Adrenal gland (tissue), 12 donors: ENCODE measurements around the gene APOBEC2. TPM values are rescaled to one million over a fixed set of nuclear protein-coding genes. Genes with fewer than 3 reads are reported as not detected.

Experiments used
- DNase-seq, 7 donors: peaks; one replicate each; pipeline ENCODE4 v3.0.0-alpha.2; 2019 to 2020
- H3K27ac ChIP-seq, 5 donors: fragments of 200-600 bp; sonication (generic) in 4 of 5; 1 replicate in 3 of 5; 2 replicates in 2 of 5; pipeline versions ENCODE4 v1.5.1 to v1.8.0; 2016 to 2020; ENCODE audit warnings: mild to moderate bottlenecking in 1 of 5
- H3K27me3 ChIP-seq: fragments of 200-600 bp; 2 replicates; pipeline ENCODE4 v1.8.0; 2021
- H3K36me3 ChIP-seq, 2 donors: fragments of 200-600 bp; replicated peaks in 1 of 2; 1 replicate in 1 of 2; 2 replicates in 1 of 2; pipeline versions ENCODE4 v1.5.1 to v1.8.0; 2018 to 2022
- H3K4me1 ChIP-seq, 2 donors: fragments of 200-600 bp; replicated peaks in 1 of 2; 1 replicate in 1 of 2; 2 replicates in 1 of 2; pipeline versions ENCODE4 v1.5.1 to v1.8.0; 2018 to 2021
- H3K4me3 ChIP-seq, 4 donors: fragments of 200-600 bp; sonication (generic) in 3 of 4; one replicate each; pipeline ENCODE4 v1.5.1; 2016 to 2018
- H3K9me3 ChIP-seq, 3 donors: fragments of 200-600 bp; sonication (generic) in 1 of 3; replicated peaks in 1 of 3; 1 replicate in 2 of 3; 2 replicates in 1 of 3; pipeline versions ENCODE4 v1.5.1 to v1.8.0; 2016 to 2021
- CTCF ChIP-seq, 6 experiments: fragments of 450-650 bp in 4 of 6; fragments of 200-600 bp in 2 of 6; sonication (generic) in 1 of 6; IDR thresholded peaks; 1 replicate in 5 of 6; 2 replicates in 1 of 6; pipeline versions ENCODE4 v1.5.1 to v1.8.0; 2016 to 2021; ENCODE audit warnings: antibody characterized with exemption in 6 of 6, mild to moderate bottlenecking in 2 of 6, moderate library complexity in 1 of 6
- POLR2A ChIP-seq, 2 donors: fragments of 450-650 bp; IDR thresholded peaks; one replicate each; pipeline ENCODE4 v1.6.1; 2017; ENCODE audit warnings: antibody characterized with exemption in 2 of 2, mild to moderate bottlenecking in 2 of 2, moderate library complexity in 1 of 2
- WGBS, 4 donors: extraction: QIAGEN DNeasy Blood & Tissue Kit in 2 of 4; methylation state at CpG; one replicate each; pipeline versions ENCODE4 v1.1.5 to v1.1.7; 2013 to 2017; 5-methylcytosine and 5-hydroxymethylcytosine counted together
- intact Hi-C, 2 donors: fragments of 100-400 bp; cut with DNase I; formaldehyde crosslinking; loops; one replicate each; pipeline versions ENCODE4 v1.14.1 to v1.15.0; 2022 to 2023
- polyA plus RNA-seq, 3 donors: library from polyadenylated mRNA; stranded (reverse); fragments of 200-250 nt in 2 of 3; fragments of 350-450 nt in 1 of 3; fragmentation: Illumina TruSeq in 1 of 3; extraction: RNeasy Lipid Tissue Mini Kit (QIAGEN cat#74804) in 1 of 3; gene quantifications; one replicate each; pipeline ENCODE4 v1.2.3, GENCODE V29; 2013 to 2014
- total RNA-seq, 9 donors: library from RNA; depleted of rRNA in 4 of 9; stranded (reverse); fragments of >200 nt in 4 of 9; fragments of 120-200 nt in 1 of 9; fragmentation: NEBNext Ultra II Directional in 1 of 9; extraction: Animal tissue kit (Norgen Biotek cat#: 25700) in 1 of 9; gene quantifications; one replicate each; pipeline versions ENCODE4 v1.1.0 to v1.2.4, GENCODE V29; 2013 to 2023
- donor health status: healthy with polysubstance abuse.
- donor health status: Bipolar disorder and iron deficiency.
- donor health status: DM: yes; HTN: yes; CAD: no.
- donor health status: DM: no; HTN: no; CAD: no.
- donor health status: DM: no; HTN: no; CAD: no.
- donor health status: DM: yes; HTN: yes; CAD: no.

APOBEC2 gene
- total and polyA plus RNA-seq, 12 donors = 0.28 to 3.7 (median 1.0) TPM; not detected in 3

GRCh38 chr6:41065550-41066026 lies 12.6 kb downstream of the APOBEC2 start:
- Histone ChIP-seq H3K4me1 (peaks cover 1 to 4% of the 10 kb centered on the region in 2 donors), H3K4me3 (no peak overlapping the region), H3K9me3 (no peaks in the 10 kb centered on the region), H3K36me3 (peaks cover 0 to 21% of the 10 kb centered on the region in 2 donors), H3K27me3 (no peaks in the 10 kb centered on the region), H3K27ac (no peak overlapping the region)
- DNase-seq = no peak
- intact Hi-C loops = loop anchor here in 1 of 2 donors (5.0 kb wide), 1 partner anchor 58 kb away; no protein-coding TSS in a partner anchor
- TF ChIP-seq CTCF (IDR thresholded peaks at IDR 0.05) = no peak
- TF ChIP-seq POLR2A (IDR thresholded peaks at IDR 0.05) = no peak
- WGBS, 4 donors = 90 to 100% (median 93%) methylated on average over 2 of the region's 2 CpGs

DNA sequence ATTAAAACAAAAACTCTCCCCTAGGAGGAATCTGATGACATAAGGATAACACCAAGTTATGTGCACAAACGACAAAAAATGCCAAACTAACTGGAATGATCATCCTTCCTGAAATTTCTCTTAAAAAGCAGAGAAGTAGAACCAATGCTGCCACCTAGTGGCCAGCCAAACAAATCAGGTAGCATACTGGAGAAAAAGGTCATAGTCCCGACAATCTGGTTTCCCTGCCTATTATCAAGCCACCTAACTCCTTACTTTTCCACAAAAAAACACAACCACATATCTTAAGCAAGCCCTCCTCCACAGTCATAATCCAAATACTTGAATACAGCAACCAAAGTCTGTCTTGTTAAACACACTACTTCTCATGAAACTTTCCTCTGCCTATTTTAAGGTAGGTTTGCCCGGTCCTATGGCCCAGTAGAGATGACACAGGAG lies 13.9 kb downstream of the APOBEC2 start:
- peaks cover 8 to 11% of the 10 kb centered on the region in 2 donors for H3K4me1 ChIP-seq
- DNase-seq = peak; percentile 67 to 93 (median 85)
- no peaks in the 10 kb centered on the region for H3K9me3 ChIP-seq
- intact Hi-C loops = loop anchor here in 1 of 2 donors (5.0 kb wide), 1 partner anchor 60 kb away; no protein-coding TSS in a partner anchor
- H3K4me3 ChIP-seq = no peak overlapping the region
- WGBS, 4 donors = 26 to 32% (median 29%) methylated on average over 3 of the region's 3 CpGs
- TF ChIP-seq POLR2A (IDR thresholded peaks at IDR 0.05) (no peak), CTCF (IDR thresholded peaks at IDR 0.05) (peak; percentile 74 to 94 (median 88))
- H3K27ac ChIP-seq = no peak overlapping the region
- H3K27me3 ChIP-seq = no peaks in the 10 kb centered on the region
- H3K36me3 ChIP-seq = peaks cover 0 to 21% of the 10 kb centered on the region in 2 donors

DNA sequence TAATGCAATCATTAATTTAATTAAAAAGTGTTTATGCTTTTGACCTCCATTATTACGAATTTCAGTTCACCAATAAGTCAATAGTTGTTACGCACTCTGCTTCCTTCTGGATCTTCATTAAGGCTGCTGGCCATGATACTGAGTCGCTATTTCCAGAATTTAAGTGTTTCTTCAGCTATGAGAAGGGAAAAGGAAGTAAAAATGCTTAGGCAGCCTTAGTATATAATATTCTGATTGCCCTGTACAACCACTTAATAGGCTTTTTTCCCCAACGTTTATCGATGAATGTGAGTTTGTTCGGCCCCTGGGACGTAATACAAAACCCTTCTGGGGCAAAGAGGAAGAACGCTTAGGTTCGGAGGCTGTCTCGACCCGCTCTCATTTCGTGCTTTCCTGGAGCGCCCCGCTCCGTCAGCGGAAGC lies 18.5 kb downstream of the APOBEC2 start:
- Histone ChIP-seq H3K27ac (peak overlapping the region; percentile 97 to 100 (median 99)), H3K9me3 (no peaks in the 10 kb centered on the region), H3K4me1 (peaks cover 19 to 27% of the 10 kb centered on the region in 2 donors), H3K36me3 (peaks cover 0 to 12% of the 10 kb centered on the region in 2 donors), H3K4me3 (peak overlapping the region in 3 of 4 donors; percentile 54 to 98 (median 55)), H3K27me3 (no peaks in the 10 kb centered on the region)
- DNase-seq = no peak
- intact Hi-C loops = no loop called here
- TF ChIP-seq CTCF (IDR thresholded peaks at IDR 0.05) (no peak), POLR2A (IDR thresholded peaks at IDR 0.05) (peak; percentile 58 to 84)
- whole genome bisulfite sequencing, 4 donors = 0 to 1% (median 0%) methylated on average over 16 of the region's 16 CpGs

GRCh38 chr6:41071923-41072835 lies 19.2 kb downstream of the APOBEC2 start, which contains the start of gene OARD1:
Gene OARD1 (minus strand): TSS chr6:41072356. CDS start chr6:41071634, 722 bp downstream.
- intact Hi-C loops = no loop called here
- Histone ChIP-seq H3K9me3 (no peaks in the 10 kb centered on the region), H3K27me3 (no peaks in the 10 kb centered on the region), H3K4me1 (peaks cover 19 to 27% of the 10 kb centered on the region in 2 donors), H3K27ac (peak within 1 kb of the TSS; percentile 97 to 100 (median 99)), H3K36me3 (peaks cover 0 to 12% of the 10 kb centered on the region in 2 donors), H3K4me3 (peak within 1 kb of the TSS; percentile 62 to 98 (median 85))
- 0% methylated on average over 51 to 63 of the region's 63 CpGs for WGBS, 4 donors
- TF ChIP-seq POLR2A (IDR thresholded peaks at IDR 0.05) (peak; percentile 50 to 83), CTCF (IDR thresholded peaks at IDR 0.05) (peak in 2 of 6 experiments; percentile 13 to 28)
- DNase-seq = peak; percentile 99 to 100 (median 100)
